ENCODE data around the gene RPL7L1.

The RPL7L1 gene

GRCh38 chr6:42936398-42936797, 57.0 kb downstream of the RPL7L1 start:
- no peak for DNase-seq

- DNase-seq = no peak
Measured at GRCh38 chr6:42937548-42938427, 58.4 kb downstream of the RPL7L1 start.

GRCh38 chr6:42938428-42938796, 59.0 kb downstream of the RPL7L1 start:
- DNase-seq = no peak

- no peak for DNase-seq
Measured at GRCh38 chr6:42938987-42939809, 59.8 kb downstream of the RPL7L1 start.
